Effector CD4-positive, alpha-beta T cell (primary cell): ENCODE results near the gene FLOT2.
"Not testable (repeated sequence)": the region's sequence is repeated elsewhere in the genome, so short reads cannot be mapped to it uniquely, and the experiment has no call there.

Source experiments
- DNase-seq: peaks from one replicate; pipeline ENCODE4 v3.0.0-alpha.2; 2020

The FLOT2 gene

GRCh38 chr17:28871056-28871579 is 26.4 kb downstream of the FLOT2 start:
- no peak for DNase-seq

DNA sequence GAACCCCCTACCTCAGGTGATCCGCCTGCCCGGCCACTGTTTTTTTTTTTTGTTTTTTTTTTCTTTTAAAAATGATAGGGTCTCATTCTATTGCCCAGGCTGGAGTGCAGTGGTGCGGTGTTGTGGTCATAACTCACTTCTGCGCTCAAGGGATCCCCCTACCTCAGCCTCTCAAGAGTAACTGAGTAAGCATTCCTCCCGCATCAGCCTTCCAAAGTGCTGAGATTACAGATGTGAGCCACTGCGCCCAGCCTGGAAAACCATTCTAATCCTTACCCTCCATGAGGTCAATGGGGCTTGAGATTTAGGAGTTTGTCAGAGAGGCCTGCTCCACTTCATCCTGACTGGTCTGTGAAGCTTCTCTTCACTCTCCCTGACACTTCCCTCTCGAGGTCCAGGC is 30.3 kb downstream of the FLOT2 start:
- DNase-seq = no peak

DNA sequence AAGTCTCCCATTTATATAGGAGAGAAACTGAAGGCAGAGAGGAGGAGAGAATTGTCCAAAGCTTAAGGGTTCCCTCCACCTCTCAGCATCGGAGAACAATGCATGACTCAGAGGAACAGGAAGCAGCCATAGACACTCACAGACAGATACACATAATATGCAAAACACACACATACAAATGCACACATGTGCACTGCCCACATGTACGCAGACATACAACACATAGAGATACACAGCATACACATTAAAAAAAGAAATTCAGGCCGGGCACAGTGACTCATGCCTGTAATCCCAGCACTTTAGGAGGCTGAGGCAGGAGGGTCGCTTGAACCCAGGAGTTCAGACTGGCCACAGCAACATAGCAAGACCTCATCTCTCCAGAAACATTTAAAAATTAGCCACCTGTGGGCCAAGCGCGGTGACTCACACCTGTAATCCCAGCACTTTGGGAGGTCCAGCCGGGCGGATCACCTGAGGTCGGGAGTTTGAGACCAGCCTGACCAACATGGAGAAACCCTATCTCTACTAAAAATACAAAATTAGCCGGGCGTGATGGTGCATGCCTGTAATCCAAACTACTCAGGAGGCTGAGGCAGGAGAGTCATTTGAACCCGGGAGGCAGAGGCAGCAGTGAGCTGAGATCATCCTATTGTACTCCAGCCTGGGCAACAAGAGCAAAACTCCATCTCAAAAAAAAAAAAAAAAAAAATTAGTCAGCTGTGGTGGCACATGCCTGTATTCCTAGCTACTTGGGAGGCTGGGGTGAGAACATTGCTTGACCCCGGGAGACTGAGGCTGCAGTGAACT is 31.4 kb downstream of the FLOT2 start:
- DNase-seq = no peak

DNA sequence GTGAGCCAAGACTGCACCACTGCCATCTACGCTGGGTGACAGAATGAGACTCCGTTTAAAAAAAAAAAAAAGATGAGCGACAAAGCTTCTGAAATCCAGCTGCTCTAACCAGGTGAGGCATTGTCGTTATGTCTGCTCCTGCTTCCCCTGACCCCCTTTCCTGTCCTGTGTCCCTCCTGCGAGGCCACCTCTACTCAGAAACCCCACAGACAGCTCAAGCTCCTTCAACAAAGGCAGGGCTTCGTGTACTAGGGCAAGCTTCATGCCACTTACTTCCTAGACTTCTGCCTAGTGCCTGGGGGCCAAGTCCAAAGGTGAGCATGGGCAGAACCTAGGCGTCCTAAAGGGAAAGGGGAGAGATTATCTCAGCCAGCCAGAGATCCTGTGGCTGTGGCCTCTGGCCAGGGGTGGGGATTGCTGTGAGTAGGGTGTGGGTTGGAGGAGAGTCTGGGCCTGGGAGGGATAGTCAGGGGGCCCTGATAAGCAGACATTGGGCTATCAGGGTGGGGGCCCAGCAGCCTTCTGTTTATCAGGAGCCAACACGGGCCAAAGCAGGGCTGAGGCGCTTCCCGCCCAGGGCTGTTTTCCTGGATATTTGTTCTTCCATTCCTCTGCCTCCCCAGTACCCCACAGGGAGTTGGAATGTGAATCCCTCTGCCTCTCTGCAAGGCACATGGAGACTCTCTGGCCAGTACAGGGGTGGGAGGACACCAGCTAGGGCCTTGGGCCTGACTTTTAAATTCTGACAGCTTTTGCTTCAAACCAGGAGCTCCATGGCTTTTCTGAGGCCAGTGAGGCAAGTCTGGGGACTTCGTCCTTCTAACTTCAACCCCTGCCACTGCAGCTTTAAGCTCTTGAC is 32.3 kb downstream of the FLOT2 start:
- no peak for DNase-seq

GRCh38 chr17:28863953-28864352 is 33.6 kb downstream of the FLOT2 start:
- no peak for DNase-seq

DNA sequence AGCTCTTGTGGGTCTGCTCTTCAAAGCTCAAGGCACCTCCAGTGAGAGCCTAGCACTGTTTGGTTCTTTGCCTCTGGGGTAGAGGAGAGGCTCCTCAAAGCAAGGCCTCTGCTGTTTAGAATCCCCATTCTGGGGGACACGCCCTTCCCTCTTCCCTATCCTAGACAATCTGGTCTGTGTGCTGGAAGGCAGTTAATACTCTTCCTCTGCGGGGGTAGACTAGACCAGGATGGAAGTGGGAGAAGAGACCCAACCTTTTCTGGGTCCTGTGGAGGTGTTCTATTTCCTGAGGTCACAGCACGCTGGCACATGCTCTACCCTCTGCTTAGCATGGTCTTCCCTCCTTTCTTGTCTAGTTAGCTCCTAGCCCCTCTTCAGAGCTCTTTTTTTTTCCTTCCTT is 35.0 kb downstream of the FLOT2 start:
- no peak for DNase-seq

GRCh38 chr17:28861393-28862203 is 35.9 kb downstream of the FLOT2 start:
- DNase-seq = no peak

DNA sequence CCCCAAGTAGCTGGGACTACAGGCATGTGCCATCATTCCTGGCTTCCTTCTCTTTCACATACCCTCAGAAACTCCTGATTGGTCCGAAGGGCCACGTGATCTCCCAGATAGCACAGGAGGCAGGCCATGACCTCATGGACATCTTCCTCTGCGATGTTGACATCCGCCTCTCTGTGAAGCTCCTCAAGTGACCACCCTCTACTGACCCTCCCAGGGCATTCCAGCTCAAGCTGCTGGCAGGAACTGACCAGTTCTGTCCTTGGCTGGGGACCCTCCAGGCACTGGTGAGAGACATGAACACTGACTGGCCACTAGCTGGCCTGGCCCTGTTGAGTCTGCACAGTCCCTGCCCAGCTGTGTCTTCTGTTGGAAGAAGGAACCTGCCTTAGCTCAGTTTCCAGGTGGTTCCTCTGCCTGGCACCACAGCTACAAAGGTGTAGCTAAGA is 37.1 kb downstream of the FLOT2 start:
- DNase-seq = no peak

DNA sequence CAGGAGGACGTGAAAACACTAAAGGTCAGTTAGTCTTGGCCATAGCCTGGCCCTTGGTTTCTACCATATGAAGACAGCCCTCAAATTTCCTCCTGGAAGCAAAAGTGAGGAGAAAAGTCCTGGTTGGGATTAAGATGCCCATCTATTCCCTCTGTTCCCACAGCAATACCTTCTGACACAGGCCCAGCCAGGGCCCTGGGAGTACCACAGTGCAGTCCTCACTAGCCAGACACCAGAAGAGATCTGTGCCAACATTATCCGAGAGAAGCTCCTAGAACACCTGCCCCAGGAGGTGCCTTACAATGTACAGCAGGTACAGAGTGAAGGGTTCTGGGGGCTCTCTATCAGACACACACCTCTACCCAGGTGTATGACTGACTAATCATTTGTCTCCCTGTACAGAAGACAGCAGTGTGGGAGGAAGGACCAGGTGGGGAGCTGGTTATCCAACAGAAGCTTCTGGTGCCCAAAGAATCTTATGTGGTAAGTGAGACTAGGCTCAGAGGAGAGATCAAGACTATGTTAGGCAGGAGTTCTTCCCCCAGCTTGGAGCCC is 38.7 kb downstream of the FLOT2 start:
- no peak for DNase-seq

- no peak for DNase-seq
These were observed 39.4 kb downstream of the FLOT2 start for GRCh38 chr17:28857905-28858800.

- DNase-seq = no peak
These were observed 41.4 kb downstream of the FLOT2 start for GRCh38 chr17:28856028-28856574.

- no peak for DNase-seq
These were observed 42.2 kb downstream of the FLOT2 start for GRCh38 chr17:28855336-28855679.

- DNase-seq = peak; percentile 82
These were observed 42.8 kb downstream of the FLOT2 start, which contains the start of gene ERAL1 for GRCh38 chr17:28854457-28855335. Gene ERAL1 (plus strand): TSS chr17:28855016. CDS start chr17:28855035, 19 bp downstream.

- DNase-seq = no peak
These were observed 44.2 kb downstream of the FLOT2 start for GRCh38 chr17:28853295-28853694.

- DNase-seq = no peak
These were observed 48.3 kb downstream of the FLOT2 start for GRCh38 chr17:28849281-28849680.

DNA sequence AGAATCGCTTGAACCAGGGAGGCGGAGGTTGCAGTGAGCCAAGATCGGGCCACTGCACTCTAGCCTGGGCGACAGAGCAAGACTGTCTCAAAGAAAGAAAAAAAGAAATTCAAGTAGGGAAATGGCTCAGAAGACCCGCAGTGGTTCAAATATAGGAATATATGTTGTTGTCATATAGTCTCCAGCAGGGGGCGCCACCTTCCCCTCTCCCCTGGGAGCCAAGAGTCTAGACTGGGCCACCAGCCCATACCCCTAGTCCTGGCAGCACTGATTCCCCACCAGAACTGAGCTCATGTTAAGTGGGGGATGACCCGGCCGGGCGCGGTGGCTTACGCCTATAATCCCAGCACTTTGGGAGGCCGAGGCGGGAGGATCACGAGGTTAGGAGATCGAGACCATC is 48.9 kb downstream of the FLOT2 start:
- peak; percentile 35 for DNase-seq

DNA sequence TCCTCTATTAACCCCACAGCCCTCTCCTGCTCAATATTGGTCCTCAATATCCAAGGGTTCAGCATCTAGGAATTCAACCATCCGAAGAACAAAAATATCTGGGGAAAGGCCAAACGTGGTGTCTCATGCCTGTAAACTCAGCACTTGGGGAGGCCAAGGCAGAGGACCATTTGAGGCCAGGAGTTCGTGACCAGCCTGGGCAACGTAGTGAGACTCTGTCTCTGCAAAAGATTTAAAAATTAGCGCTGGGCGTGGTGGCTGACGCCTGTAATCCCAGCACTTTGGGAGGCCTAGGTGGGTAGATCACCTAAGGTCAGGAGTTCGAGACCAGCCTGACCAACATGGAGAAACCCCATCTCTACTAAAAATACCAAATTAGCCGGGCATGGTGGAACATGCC is 50.8 kb downstream of the FLOT2 start:
- not testable (repeated sequence) for DNase-seq

GRCh38 chr17:28846231-28846630 is 51.3 kb downstream of the FLOT2 start:
- DNase-seq = no peak

DNA sequence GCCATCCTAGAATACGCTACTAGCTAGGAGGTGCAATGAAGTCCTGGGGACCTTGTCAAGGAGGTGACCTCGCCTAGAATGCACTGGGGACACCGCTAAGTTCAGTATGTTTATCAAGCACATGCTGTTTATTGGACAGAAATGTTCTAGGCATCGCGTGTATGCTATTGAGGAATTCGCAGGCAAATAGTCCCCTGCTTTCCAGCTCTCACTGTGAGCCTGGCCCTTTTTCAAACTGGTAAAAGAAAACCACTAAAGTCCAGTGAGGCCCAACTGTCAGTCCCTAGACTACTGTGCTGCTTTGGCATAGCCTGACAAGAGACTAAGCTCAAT is 53.8 kb downstream of the FLOT2 start:
- DNase-seq = no peak
